Psoas muscle (tissue), 8 donors: ENCODE measurements around the gene ITFG2. TPM values are rescaled to one million over a fixed set of nuclear protein-coding genes. Genes with fewer than 3 reads are reported as not detected.

Source experiments
- ATAC-seq, 4 donors: fragments of 200-7000 bp; cut with Tn5 transposase; one replicate each; pipeline ENCODE4 v1.9.1; 2020; ENCODE audit warnings: moderate library complexity in 3 of 4, mild to moderate bottlenecking in 2 of 4
- DNase-seq, 2 donors: peaks; one replicate each; pipeline ENCODE4 v3.0.0-alpha.2; 2020
- H3K27ac ChIP-seq: fragments of 200-600 bp; one replicate; pipeline ENCODE4 v1.8.0; 2022
- H3K27me3 ChIP-seq, 3 donors: fragments of 200-600 bp in 1 of 3; one replicate each; pipeline versions ENCODE4 v1.6.1 to v1.8.0; 2013 to 2022; ENCODE audit warnings: low read length in 2 of 3, mild to moderate bottlenecking in 2 of 3, moderate library complexity in 1 of 3; ENCODE audit not compliant: insufficient read depth in 3 of 3
- H3K36me3 ChIP-seq, 2 donors: fragments of 200-600 bp in 1 of 2; one replicate each; pipeline versions ENCODE4 v1.6.1 to v1.8.0; 2013 to 2022; ENCODE audit warnings: low read depth in 1 of 2, mild to moderate bottlenecking in 1 of 2, moderate library complexity in 1 of 2; ENCODE audit not compliant: insufficient read depth in 1 of 2
- H3K4me1 ChIP-seq: fragments of 200-600 bp; one replicate; pipeline ENCODE4 v1.8.0; 2022
- H3K4me3 ChIP-seq: fragments of 200-600 bp; one replicate; pipeline ENCODE4 v1.8.0; 2022; ENCODE audit warnings: mild to moderate bottlenecking
- H3K9me3 ChIP-seq: fragments of 200-600 bp; one replicate; pipeline ENCODE4 v1.8.0; 2022
- CTCF ChIP-seq: fragments of 200-600 bp; IDR thresholded peaks from one replicate; pipeline ENCODE4 v1.8.0; 2022; ENCODE audit warnings: antibody characterized with exemption
- WGBS, 3 donors: extraction: QIAGEN DNeasy Blood & Tissue Kit; methylation state at CpG; one replicate each; pipeline versions ENCODE4 v1.1.6 to v1.1.7; 2013; 5-methylcytosine and 5-hydroxymethylcytosine counted together
- intact Hi-C, 2 donors: fragments of 100-400 bp; cut with DNase I; formaldehyde crosslinking; loops; one replicate each; pipeline versions ENCODE4 v1.11.0 to v1.14.2; 2022
- polyA plus RNA-seq, 3 donors: library from polyadenylated mRNA; stranded (reverse); fragments of 200-250 nt; gene quantifications; one replicate each; pipeline ENCODE4 v1.2.3, GENCODE V29; 2013
- total RNA-seq, 4 donors: library from RNA; stranded (reverse); fragmentation: NEBNext Ultra II Directional in 2 of 4; extraction: Animal tissue kit (Norgen Biotek cat#: 25700) in 2 of 4; gene quantifications; one replicate each; pipeline versions ENCODE4 v1.2.1 to v1.2.4, GENCODE V29; 2021 to 2023
- donor health status: healthy with polysubstance abuse.
- donor health status: DM: no; HTN: no; CAD: no; lungs with moderate emphysema.
- donor health status: Bipolar disorder and iron deficiency.
- donor health status: healthy.
- donor health status: DM: yes; HTN: yes; CAD: no.
- donor health status: DM: no; HTN: no; CAD: no.
- donor health status: DM: no; HTN: no; CAD: no.
- donor health status: DM: yes; HTN: yes; CAD: no.

ITFG2 gene
- total and polyA plus RNA-seq, 7 donors, result 5.1 to 12.8 (median 8.8) TPM

DNA sequence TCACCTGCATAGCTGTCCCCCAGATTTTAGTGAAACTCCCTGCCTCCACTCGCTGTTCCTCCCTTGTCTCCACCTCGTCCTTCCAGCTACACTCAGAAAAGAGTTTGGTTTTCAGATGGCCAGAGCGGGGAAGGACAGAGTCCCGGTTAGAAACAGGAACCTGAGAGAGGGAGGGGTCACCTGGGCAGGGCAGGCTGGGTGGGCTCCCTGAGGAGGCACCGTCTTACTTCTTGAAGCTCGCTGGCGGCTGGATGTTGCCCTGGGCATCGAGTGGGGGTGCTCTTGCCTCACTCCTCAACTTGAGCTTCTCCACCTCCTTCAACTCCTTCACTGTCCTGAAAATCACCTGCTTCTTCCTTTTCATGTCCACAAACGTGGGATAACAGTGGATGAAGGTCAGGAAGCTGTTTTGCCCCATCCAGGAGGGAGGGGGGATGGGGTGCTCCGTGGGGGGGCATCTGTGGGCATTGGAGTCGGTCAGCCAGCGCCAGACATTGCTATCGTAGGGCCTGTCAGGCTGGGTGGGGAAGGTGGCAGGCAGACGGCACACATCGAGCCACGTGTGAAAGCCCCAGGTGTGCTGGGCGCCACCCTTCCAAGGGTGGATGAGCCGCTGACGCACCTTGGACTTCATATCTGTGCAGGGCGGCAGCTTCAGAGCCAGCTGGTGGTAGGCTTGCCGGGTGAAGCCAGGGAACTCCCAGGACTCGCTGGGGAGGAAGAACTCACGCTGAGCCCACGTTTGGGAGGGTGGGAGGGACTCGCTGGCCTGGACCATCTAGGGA lies 42.4 kb downstream of the ITFG2 start:
- intact Hi-C loops, result loop anchor here (2.0 to 10.0 kb wide), 4 partner anchors 90 to 420 kb away; no protein-coding TSS in a partner anchor
- H3K27ac ChIP-seq, result no peak overlapping the region
- no peaks in the 10 kb centered on the region for H3K9me3 ChIP-seq
- H3K4me3 ChIP-seq, result no peak overlapping the region
- no peak for TF ChIP-seq CTCF
- ATAC-seq (no peak), DNase-seq (no peak)
- H3K36me3 ChIP-seq, result no peaks in the 10 kb centered on the region
- H3K27me3 ChIP-seq, result no peaks in the 10 kb centered on the region
- 90 to 93% (median 90%) methylated on average over 25 of the region's 25 CpGs for WGBS, 3 donors
- H3K4me1 ChIP-seq, result peaks cover 5% of the 10 kb centered on the region

GRCh38 chr12:2855546-2855945 lies 43.1 kb downstream of the ITFG2 start:
- Histone ChIP-seq H3K4me1 (peaks cover 5% of the 10 kb centered on the region), H3K27ac (no peak overlapping the region), H3K9me3 (no peaks in the 10 kb centered on the region), H3K36me3 (no peaks in the 10 kb centered on the region), H3K27me3 (no peaks in the 10 kb centered on the region), H3K4me3 (no peak overlapping the region)
- WGBS, 3 donors, result 89 to 90% (median 90%) methylated on average over 7 of the region's 7 CpGs
- intact Hi-C loops, result loop anchor here (2.0 to 10.0 kb wide), 3 partner anchors 89 to 419 kb away; no protein-coding TSS in a partner anchor
- TF ChIP-seq CTCF, result no peak
- ATAC-seq (no peak), DNase-seq (no peak)

DNA sequence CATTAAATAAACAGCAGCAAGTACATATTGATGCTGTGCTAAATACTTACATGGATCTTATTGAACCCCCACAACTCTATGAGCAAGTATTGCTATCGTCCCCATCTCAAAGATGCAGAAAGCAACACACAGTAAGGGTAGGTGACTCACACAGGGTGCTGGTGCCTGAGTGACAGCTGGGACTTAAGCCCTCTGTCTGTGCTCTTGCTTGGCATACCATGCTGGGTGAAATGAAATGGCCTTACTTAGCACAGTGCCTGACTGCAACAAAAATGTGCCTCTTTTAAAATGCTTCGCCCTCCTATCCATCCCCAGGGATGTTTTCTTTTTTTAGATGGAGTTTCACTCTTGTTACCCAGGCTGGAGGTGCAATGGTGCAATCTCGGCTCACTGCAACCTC lies 43.6 kb downstream of the ITFG2 start:
- TF ChIP-seq CTCF, result no peak
- Histone ChIP-seq H3K9me3 (no peaks in the 10 kb centered on the region), H3K27ac (no peak overlapping the region), H3K4me3 (no peak overlapping the region), H3K27me3 (no peaks in the 10 kb centered on the region), H3K36me3 (no peaks in the 10 kb centered on the region), H3K4me1 (peaks cover 5% of the 10 kb centered on the region)
- ATAC-seq (peak in 3 of 4 donors; percentile 67 to 72 (median 72)), DNase-seq (no peak)
- WGBS, 3 donors, result 74 to 93% (median 80%) methylated on average over 3 of the region's 3 CpGs
- intact Hi-C loops, result loop anchor here (10.0 kb wide), 2 partner anchors 189 to 419 kb away; no protein-coding TSS in a partner anchor

DNA sequence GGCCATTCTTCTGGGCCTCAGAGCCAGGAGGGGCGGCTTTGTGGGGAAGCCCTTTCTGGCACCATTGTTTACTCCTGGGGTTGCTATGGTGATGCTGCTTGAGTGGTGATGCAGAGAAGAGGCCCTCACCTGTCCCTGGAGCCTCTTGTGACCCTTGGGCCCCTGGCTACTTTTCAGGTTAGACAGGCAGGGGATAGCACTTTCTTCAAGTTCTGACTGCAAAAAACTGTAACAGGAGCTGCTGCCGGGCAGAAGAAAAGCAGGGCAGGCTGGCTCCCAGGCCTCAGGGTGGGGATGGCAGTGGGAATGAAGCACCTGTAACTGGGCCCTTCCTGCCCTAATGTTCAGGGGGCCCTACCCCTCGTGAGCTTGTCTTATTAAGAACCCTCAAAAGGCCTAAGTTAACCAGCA lies 44.6 kb downstream of the ITFG2 start, which contains the start of gene TEX52:
TEX52 (minus strand) TSS at position 19 of the 411 bp plus-strand sequence; CDS start at position 6, 13 bp downstream.
- 89 to 93% (median 89%) methylated on average over 3 of the region's 3 CpGs for WGBS, 3 donors
- no peak for ATAC-seq
- Histone ChIP-seq H3K27me3 (no peaks in the 10 kb centered on the region), H3K27ac (no peak within 1 kb of the TSS), H3K4me1 (peaks cover 5% of the 10 kb centered on the region), H3K9me3 (no peaks in the 10 kb centered on the region), H3K4me3 (no peak within 1 kb of the TSS), H3K36me3 (no peaks in the 10 kb centered on the region)
- DNase-seq, result no peak
- intact Hi-C loops, result loop anchor here (10.0 kb wide), 2 partner anchors 188 to 418 kb away; no protein-coding TSS in a partner anchor
- TF ChIP-seq CTCF, result no peak
